ENCODE results near the gene LRRC8B.

Gene LRRC8B

GRCh38 chr1:89525169-89525855 lies 683 bp downstream of the LRRC8B start:
- peak overlapping the region; percentile 79 for H3K4me3 ChIP-seq (ENCODE audit: extremely low read depth, insufficient read depth, low read length, poor library complexity, severe bottlenecking)
- peaks cover 4% of the 10 kb centered on the region for H3K36me3 ChIP-seq (ENCODE audit: control insufficient read depth, insufficient read depth, low read length)
- no peaks in the 10 kb centered on the region for H3K4me1 ChIP-seq (ENCODE audit: control insufficient read depth, insufficient read depth, low read length, poor library complexity, severe bottlenecking)
- WGBS, 2 experiments (ENCODE audit: insufficient coverage in 2 of 2), result 1 to 2% methylated on average over 16 to 31 of the region's 35 CpGs
- H3K9me3 ChIP-seq (ENCODE audit: control insufficient read depth, low read length), result no peaks in the 10 kb centered on the region
- H3K27ac ChIP-seq (ENCODE audit: low read depth, low read length, severe bottlenecking), result peak overlapping the region; percentile 90

DNA sequence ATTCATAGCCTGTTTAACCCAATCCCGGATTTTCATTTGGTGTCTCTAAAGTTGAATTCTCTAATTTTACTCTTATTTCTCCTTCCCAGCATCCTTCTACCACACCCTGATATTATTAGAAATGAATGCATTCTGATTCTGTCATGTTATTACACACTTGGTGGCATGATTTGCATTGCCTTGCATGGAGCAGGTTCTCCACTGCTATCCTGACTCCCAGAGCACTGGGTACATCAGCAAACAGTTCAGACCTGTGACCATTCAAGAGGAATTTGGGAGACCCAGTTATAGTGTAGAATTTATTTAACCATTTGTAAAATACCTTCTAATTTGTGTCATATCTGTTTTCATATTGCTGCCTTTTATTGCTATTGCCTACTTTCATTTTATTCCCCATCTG lies 2.6 kb downstream of the LRRC8B start:
- Histone ChIP-seq H3K36me3 (ENCODE audit: control insufficient read depth, insufficient read depth, low read length) (peaks cover 4% of the 10 kb centered on the region), H3K27ac (ENCODE audit: low read depth, low read length, severe bottlenecking) (no peak overlapping the region), H3K4me3 (ENCODE audit: extremely low read depth, insufficient read depth, low read length, poor library complexity, severe bottlenecking) (no peak overlapping the region), H3K4me1 (ENCODE audit: control insufficient read depth, insufficient read depth, low read length, poor library complexity, severe bottlenecking) (no peaks in the 10 kb centered on the region), H3K9me3 (ENCODE audit: control insufficient read depth, low read length) (no peaks in the 10 kb centered on the region)
- WGBS, 2 experiments (ENCODE audit: insufficient coverage in 2 of 2), result no CpG with 5 or more reads among the region's 1 CpG

DNA sequence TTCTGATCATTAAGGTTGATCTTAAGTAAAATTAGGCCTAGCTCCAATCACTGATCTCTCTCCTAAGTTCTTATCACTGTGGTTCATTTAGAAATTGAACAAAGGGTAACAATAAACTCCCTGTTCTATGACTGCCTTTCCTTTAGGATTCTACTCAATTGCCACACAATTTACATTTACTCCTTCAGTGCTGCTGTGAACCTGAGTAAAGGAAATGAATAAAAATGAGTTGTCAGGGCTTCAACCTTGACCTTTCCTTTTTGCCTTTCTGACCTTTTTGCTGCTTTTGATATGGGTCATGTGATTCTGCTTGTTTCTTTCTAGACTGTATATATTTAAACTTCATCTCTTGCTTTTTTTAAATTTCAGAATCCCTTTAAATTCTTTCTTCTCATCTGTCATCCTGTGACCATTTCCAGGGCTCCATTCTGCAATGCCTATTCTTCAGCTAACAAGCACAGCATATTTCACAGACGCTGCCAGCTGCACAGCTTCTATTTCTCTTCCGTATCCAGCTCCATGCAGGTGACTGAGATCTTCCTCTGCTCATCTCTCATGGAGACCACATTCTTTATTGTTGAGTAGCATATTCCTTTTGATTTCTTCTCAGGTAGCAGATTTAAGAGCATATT lies 3.2 kb downstream of the LRRC8B start:
- Histone ChIP-seq H3K9me3 (ENCODE audit: control insufficient read depth, low read length) (no peaks in the 10 kb centered on the region), H3K4me3 (ENCODE audit: extremely low read depth, insufficient read depth, low read length, poor library complexity, severe bottlenecking) (no peak overlapping the region), H3K36me3 (ENCODE audit: control insufficient read depth, insufficient read depth, low read length) (peaks cover 4% of the 10 kb centered on the region), H3K27ac (ENCODE audit: low read depth, low read length, severe bottlenecking) (no peak overlapping the region), H3K4me1 (ENCODE audit: control insufficient read depth, insufficient read depth, low read length, poor library complexity, severe bottlenecking) (no peaks in the 10 kb centered on the region)
- 80 to 86% methylated on average over 1 to 2 of the region's 2 CpGs for WGBS, 2 experiments (ENCODE audit: insufficient coverage in 2 of 2)

GRCh38 chr1:89528382-89528780 lies 3.8 kb downstream of the LRRC8B start:
- H3K4me1 ChIP-seq (ENCODE audit: control insufficient read depth, insufficient read depth, low read length, poor library complexity, severe bottlenecking), result no peaks in the 10 kb centered on the region
- H3K36me3 ChIP-seq (ENCODE audit: control insufficient read depth, insufficient read depth, low read length), result peaks cover 4% of the 10 kb centered on the region
- no peak overlapping the region for H3K27ac ChIP-seq (ENCODE audit: low read depth, low read length, severe bottlenecking)
- H3K4me3 ChIP-seq (ENCODE audit: extremely low read depth, insufficient read depth, low read length, poor library complexity, severe bottlenecking), result no peak overlapping the region
- no peaks in the 10 kb centered on the region for H3K9me3 ChIP-seq (ENCODE audit: control insufficient read depth, low read length)

DNA sequence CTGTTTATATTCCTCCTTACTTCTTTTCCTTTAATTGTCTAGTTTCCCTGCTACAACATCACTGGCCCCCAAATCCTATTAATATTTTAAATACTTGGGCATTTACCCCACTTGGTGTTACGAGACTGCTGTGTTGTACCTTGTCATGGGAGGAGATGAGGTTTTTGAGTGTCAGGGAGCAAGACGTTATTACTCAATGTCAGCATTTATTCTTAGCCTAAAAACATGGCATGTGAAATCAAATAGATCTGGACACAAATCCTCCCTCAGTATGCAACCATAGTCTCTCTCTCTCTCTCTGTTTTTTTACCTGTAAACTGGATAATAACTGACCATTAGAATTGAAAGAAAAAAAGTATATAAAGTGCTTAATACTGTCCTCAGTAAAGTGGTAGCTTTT lies 4.6 kb downstream of the LRRC8B start:
- H3K9me3 ChIP-seq (ENCODE audit: control insufficient read depth, low read length), result no peaks in the 10 kb centered on the region
- H3K36me3 ChIP-seq (ENCODE audit: control insufficient read depth, insufficient read depth, low read length), result peaks cover 4% of the 10 kb centered on the region
- WGBS, 2 experiments (ENCODE audit: insufficient coverage in 2 of 2), result no CpG with 5 or more reads among the region's 2 CpGs
- no peaks in the 10 kb centered on the region for H3K4me1 ChIP-seq (ENCODE audit: control insufficient read depth, insufficient read depth, low read length, poor library complexity, severe bottlenecking)
- H3K4me3 ChIP-seq (ENCODE audit: extremely low read depth, insufficient read depth, low read length, poor library complexity, severe bottlenecking), result no peak overlapping the region
- H3K27ac ChIP-seq (ENCODE audit: low read depth, low read length, severe bottlenecking), result no peak overlapping the region

GRCh38 chr1:89530444-89531089 lies 5.9 kb downstream of the LRRC8B start:
- Histone ChIP-seq H3K36me3 (ENCODE audit: control insufficient read depth, insufficient read depth, low read length) (peaks cover 4% of the 10 kb centered on the region), H3K4me1 (ENCODE audit: control insufficient read depth, insufficient read depth, low read length, poor library complexity, severe bottlenecking) (no peaks in the 10 kb centered on the region), H3K9me3 (ENCODE audit: control insufficient read depth, low read length) (no peaks in the 10 kb centered on the region), H3K27ac (ENCODE audit: low read depth, low read length, severe bottlenecking) (no peak overlapping the region), H3K4me3 (ENCODE audit: extremely low read depth, insufficient read depth, low read length, poor library complexity, severe bottlenecking) (no peak overlapping the region)
- 57 to 77% methylated on average over 3 to 7 of the region's 8 CpGs for WGBS, 2 experiments (ENCODE audit: insufficient coverage in 2 of 2)

- no peaks in the 10 kb centered on the region for H3K4me1 ChIP-seq (ENCODE audit: control insufficient read depth, insufficient read depth, low read length, poor library complexity, severe bottlenecking)
- no peaks in the 10 kb centered on the region for H3K9me3 ChIP-seq (ENCODE audit: control insufficient read depth, low read length)
- peaks cover 4% of the 10 kb centered on the region for H3K36me3 ChIP-seq (ENCODE audit: control insufficient read depth, insufficient read depth, low read length)
- no peak overlapping the region for H3K4me3 ChIP-seq (ENCODE audit: extremely low read depth, insufficient read depth, low read length, poor library complexity, severe bottlenecking)
- H3K27ac ChIP-seq (ENCODE audit: low read depth, low read length, severe bottlenecking), result no peak overlapping the region
- WGBS, 2 experiments (ENCODE audit: insufficient coverage in 2 of 2), result 100% methylated on average over 1 of the region's 3 CpGs; no CpG with 5 or more reads in 1 of the 2 experiments
Observed at GRCh38 chr1:89531480-89532139, 7.0 kb downstream of the LRRC8B start.

DNA sequence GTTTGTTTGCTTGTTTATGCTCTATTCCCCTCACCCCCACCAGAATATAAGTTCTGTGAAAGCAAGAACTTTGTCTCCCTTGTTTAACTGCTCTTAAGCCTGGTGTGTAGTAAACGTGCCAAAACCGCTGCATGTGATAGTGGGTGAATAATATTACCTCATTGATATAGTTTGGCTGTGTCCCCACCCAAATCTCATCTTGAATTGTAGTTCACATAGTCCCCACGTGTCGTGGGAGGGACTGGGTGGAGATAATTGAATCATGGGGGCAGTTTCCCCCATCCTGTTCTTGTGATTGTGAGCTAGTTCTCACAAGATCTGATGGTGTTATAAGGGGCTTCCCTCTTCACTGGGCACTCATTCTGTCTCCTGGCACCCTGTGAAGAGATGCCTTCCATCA lies 7.6 kb downstream of the LRRC8B start:
- 80% methylated on average over 1 of the region's 4 CpGs; no CpG with 5 or more reads in 1 of the 2 experiments for WGBS, 2 experiments (ENCODE audit: insufficient coverage in 2 of 2)
- no peaks in the 10 kb centered on the region for H3K9me3 ChIP-seq (ENCODE audit: control insufficient read depth, low read length)
- H3K27ac ChIP-seq (ENCODE audit: low read depth, low read length, severe bottlenecking), result no peak overlapping the region

GRCh38 chr1:89532866-89533265 lies 8.2 kb downstream of the LRRC8B start:
- no peaks in the 10 kb centered on the region for H3K4me1 ChIP-seq (ENCODE audit: control insufficient read depth, insufficient read depth, low read length, poor library complexity, severe bottlenecking)
- no peaks in the 10 kb centered on the region for H3K9me3 ChIP-seq (ENCODE audit: control insufficient read depth, low read length)
- no CpG with 5 or more reads among the region's 1 CpG for WGBS, 2 experiments (ENCODE audit: insufficient coverage in 2 of 2)
- no peak overlapping the region for H3K4me3 ChIP-seq (ENCODE audit: extremely low read depth, insufficient read depth, low read length, poor library complexity, severe bottlenecking)
- H3K36me3 ChIP-seq (ENCODE audit: control insufficient read depth, insufficient read depth, low read length), result peaks cover 4% of the 10 kb centered on the region
- H3K27ac ChIP-seq (ENCODE audit: low read depth, low read length, severe bottlenecking), result no peak overlapping the region

More for the DNA sequence above, 7.6 kb downstream of the LRRC8B start:
- peaks cover 4% of the 10 kb centered on the region for H3K36me3 ChIP-seq (ENCODE audit: control insufficient read depth, insufficient read depth, low read length)
- H3K4me1 ChIP-seq (ENCODE audit: control insufficient read depth, insufficient read depth, low read length, poor library complexity, severe bottlenecking), result no peaks in the 10 kb centered on the region
- no peak overlapping the region for H3K4me3 ChIP-seq (ENCODE audit: extremely low read depth, insufficient read depth, low read length, poor library complexity, severe bottlenecking)

- H3K36me3 ChIP-seq (ENCODE audit: control insufficient read depth, insufficient read depth, low read length), result no peaks in the 10 kb centered on the region
- H3K27ac ChIP-seq (ENCODE audit: low read depth, low read length, severe bottlenecking), result no peak overlapping the region
- no peak overlapping the region for H3K4me3 ChIP-seq (ENCODE audit: extremely low read depth, insufficient read depth, low read length, poor library complexity, severe bottlenecking)
- WGBS, 2 experiments (ENCODE audit: insufficient coverage in 2 of 2), result no CpG with 5 or more reads among the region's 2 CpGs
- H3K9me3 ChIP-seq (ENCODE audit: control insufficient read depth, low read length), result no peaks in the 10 kb centered on the region
- H3K4me1 ChIP-seq (ENCODE audit: control insufficient read depth, insufficient read depth, low read length, poor library complexity, severe bottlenecking), result no peaks in the 10 kb centered on the region
Observed at GRCh38 chr1:89535537-89535936, 10.9 kb downstream of the LRRC8B start.
